Stimulated activated CD4-positive, alpha-beta T cell treated with anti-CD3 and anti-CD28 coated beads, TNF-alpha, amount 100 ng/mL, for 24 hours (primary cell): ENCODE results near the gene FAM167B.

Experiments used
- DNase-seq, 3 experiments: peaks; one replicate each; pipeline ENCODE4 v3.0.0-alpha.2; 2020; ENCODE audit warnings: low read depth in 3 of 3

FAM167B gene

DNA sequence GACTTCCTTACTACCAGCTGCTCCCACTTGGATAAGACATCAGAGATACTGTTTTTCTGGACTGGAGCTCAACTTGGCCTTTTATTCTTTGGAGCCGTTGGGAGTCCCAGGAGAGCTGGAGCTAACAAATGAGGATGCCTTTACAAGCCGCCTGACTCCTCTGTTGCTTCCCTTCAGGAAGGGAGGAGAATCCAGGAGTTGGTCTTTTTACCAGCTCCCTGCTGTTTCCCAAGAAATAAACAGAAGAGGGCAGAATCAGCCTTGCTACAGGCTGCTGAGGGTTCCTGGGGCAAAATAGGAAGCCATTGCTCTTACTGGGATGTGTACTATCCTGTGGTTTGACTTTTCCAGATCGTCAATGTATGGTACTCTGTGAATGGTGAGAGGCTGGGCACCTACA is 23.3 kb upstream of the FAM167B start:
- no peak for DNase-seq

- DNase-seq, result no peak
Observed at GRCh38 chr1:32224285-32224684, 22.7 kb upstream of the FAM167B start.

DNA sequence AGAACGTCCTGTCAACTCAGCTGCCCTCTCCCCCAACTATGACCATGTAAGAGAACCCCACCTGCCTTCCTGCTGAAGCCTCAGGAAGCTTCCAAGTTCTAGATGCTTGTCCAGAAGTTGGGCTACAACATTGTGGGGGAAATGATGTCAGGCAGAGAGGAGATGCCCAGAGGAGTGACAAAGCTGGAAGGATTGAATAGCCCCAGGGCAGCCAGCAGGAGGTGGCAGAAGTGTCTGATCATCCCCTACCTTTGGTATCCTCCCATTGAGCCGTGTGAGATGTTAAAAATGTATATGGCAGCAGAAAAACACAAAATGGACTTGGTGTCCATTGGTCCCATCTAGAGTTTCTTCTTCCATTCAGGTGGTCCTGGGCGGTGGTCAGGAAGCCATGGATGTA is 18.3 kb upstream of the FAM167B start:
- no peak for DNase-seq

DNA sequence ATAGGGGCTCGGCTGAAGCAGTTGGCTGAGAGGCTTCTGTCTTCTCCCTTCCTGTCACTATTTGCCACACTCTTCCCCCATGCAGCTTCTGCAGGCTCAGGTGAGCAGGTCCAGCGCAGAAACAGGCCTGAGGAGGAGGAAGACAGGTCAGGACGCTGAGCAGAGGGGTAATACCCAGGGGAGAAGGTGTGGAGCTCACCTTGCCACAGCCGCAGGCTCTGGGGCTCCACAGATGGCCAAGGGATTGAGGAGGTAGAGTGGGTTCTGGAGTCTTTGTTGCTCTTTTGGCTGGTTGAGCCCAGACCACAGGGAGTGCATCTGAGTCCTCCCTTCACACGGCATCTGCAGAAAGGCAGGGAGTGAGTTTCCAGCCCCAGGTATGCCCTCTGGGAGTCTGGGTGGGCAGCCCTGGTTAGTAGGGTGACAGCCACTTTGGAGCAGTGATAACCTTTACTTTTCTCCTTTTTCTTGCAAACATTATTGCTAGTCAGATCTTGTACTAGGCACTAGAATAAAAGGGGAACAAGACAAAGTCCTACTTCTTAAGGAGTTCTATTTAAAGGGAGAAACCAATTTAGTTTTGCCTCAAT is 15.1 kb upstream of the FAM167B start:
- no peak for DNase-seq

GRCh38 chr1:32232558-32233304 is 14.3 kb upstream of the FAM167B start:
- no peak for DNase-seq

DNA sequence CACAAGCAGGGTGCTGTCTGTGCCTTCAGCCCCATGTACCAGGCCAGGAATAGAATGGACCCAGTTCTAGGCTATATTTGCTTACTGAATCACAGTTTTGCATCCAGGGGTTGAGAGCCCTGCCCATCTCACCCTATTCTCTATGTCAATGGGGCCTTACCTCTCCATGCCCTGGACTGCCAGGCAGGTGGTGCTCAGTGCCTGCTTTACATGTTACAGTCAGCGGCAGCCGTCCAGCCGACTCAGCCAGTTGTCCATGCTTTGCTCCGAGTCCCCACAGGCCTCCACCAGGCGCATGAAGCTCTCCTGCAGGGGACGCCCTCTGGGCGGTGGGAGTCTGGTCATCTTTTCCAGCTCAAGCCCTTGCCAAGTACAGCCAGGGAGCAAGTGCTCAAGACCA is 12.2 kb upstream of the FAM167B start:
- no peak for DNase-seq

GRCh38 chr1:32239337-32239736 is 7.7 kb upstream of the FAM167B start:
- DNase-seq, result no peak

- DNase-seq, result no peak
Observed at GRCh38 chr1:32239790-32240139, 7.3 kb upstream of the FAM167B start.

DNA sequence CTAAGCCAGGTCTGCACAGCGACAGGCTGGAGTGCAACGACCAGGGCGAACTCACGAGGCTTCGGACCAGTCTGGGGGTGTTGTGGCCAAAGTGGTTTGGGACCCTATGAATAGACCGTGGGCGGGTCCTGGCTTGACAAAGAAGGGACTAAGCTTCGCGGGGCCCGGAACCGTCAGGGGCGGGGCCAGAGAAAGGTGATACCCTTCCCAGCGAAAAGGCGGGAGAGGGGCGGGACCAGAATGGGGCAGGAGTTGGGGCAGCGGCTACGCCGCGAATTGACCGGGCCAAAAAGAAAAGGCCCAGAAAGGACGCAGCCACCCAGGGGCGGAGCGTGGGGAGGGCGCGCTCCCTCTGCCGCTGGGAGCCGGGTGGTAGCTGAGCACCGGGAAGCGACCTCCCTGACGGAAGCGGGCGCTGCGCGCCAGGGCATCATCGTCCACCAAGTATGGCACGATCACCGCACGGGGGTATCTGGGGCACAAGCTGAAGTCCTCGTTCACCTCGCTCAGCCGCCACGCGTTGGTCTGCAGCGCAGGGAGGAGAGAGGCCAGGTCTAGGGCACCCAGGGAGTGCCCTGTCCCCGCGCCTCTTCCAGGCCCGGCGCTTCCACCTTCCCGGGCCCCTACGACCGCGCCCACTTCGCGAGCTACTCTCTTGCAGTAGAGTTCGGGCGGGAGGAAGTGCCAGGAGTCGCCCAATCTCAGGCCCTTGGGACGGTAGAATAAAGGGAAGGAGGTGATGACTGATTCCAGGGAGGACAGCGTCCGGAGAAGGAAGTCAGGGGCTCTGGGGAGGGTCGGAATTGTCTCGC is 6.7 kb upstream of the FAM167B start:
- no peak for DNase-seq

- no peak for DNase-seq
Observed at GRCh38 chr1:32241001-32241763, 5.8 kb upstream of the FAM167B start.

DNA sequence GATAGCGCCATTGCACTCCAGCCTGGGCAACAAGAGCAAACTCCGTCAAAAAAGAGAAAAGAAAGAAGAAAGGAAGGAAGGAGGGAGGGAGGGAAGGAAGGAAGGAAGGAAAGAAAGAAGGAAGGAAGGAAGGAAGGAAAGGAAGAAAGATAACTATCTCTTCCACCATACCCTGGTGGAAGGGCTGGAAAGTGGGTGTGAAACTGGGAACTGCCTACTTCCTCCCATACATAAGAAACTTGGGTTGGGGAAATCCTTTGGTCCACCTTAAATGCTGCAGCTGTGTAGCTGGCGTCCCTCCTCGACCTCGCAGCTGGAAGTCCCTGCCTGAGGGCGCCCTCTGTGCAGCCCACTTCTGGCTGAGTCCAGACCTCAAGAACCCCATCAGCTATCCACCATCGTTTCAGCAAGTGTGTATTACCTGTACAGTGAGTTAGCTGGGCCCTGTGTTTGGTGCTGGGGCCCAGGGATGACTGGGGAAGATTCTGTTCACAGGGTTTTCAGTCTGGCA is 4.6 kb upstream of the FAM167B start:
- DNase-seq, result no peak

DNA sequence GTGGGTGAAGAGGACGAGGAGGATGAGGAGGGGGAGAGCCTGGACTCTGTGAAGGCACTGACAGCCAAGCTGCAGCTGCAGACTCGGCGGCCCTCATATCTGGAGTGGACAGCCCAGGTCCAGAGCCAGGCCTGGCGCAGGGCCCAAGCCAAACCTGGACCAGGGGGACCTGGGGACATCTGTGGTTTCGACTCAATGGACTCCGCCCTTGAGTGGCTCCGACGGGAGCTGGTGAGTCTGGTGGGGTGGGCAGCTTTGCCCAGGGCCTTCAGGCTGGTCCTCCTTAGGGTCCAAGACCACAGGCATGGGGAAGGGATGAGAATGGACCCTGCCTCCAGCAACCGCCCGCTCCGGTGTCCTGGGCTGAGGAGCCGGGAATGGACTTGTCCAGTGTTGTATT is 430 bp downstream of the FAM167B start:
- no peak for DNase-seq

- DNase-seq, result peak; percentile 63 to 86 (median 64)
Observed at GRCh38 chr1:32247983-32248889, 1.2 kb downstream of the FAM167B start.

- DNase-seq, result peak; percentile 54 to 79 (median 60)
Observed at GRCh38 chr1:32249831-32250525, 3.0 kb downstream of the FAM167B start.

DNA sequence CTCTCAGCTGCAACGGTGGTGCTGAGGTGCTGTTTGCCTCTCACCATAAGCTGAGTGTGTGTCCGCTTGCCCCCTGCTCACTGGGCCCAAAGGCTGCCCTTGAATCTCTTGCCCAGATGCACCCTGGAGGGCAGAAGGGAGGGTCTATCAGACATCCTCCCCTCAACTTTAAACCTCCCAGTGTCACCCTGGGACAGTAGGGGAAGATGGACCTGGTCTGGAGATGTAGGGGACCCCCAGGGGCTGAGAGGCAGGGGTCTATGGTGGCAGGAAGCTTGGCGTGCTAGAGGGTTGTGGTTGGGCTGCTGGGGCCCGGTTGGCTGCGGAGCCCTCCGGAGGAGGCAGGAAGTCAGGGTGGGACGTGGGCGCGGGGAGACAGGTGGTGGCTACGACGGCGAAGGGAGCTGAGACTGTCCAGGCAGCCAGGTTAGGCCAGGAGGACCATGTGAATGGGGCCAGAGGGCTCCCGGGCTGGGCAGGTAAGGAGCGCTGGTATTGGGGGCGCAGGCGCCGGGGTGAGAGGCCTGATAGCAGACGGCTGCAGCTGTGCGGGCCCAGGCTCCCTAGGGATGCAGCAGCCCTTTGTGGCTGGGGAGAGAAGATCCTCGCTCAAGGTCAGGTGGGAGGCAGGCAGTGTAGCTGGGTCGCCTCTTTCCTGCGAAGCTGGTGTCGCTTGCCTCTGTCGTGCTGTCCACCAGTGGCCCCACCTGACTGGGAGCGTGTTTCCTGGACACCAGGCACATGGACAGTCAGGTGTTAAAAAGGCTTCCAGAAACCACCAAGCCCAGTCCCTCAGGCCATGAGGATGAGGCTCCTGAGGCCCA is 4.1 kb downstream of the FAM167B start, which contains the start of gene LCK:
LCK (plus strand) TSS at position 373 of the 824 bp plus-strand sequence. CDS start 23,065 bp downstream, outside the sequence.
- peak in 2 of 3 experiments; percentile 48 to 78 for DNase-seq

DNA sequence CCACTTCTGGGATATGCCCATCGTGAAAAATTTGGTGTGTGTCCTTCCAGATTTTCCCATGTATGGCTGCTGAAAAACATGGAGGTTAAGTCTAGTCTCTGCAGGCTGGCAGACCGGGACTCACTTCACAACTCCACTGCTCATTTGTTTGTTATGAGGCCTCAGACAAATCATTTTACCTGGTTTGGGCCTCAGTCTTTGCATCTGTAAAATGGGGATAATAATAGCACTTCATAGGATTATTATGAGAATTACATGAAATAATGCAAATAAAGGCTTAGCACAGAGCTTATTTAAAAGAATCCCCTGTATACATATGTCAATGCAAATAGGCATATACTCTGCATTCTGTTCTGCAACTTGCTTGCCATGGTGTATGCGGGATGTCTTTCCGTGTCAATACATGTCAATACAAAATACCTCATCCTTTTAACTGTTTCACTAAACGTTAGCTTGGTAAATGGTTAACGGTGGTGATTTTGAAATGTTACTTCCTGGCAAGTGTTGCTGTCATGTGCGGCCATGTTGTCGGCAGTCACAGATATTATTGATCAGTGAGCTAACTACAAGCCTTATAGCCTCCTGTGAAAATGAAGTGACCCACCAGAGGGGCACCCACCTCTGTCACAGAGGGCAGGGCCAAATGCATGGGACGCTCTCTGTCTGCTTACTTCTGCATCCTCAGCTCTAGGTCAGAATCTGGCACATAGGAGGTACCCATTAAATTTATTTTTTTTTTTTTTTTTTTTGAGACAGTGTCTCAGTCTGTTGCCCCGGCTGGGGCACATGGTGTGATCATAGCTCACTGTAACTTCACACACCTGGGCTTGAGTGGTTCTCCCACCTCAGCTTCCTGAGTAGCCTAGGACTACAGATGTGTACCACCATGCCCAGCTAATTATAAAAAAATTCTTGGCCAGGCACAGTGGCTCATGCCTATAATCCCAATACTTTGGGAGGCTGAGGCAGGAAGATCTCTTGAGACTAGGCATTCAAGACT is 8.3 kb downstream of the FAM167B start:
- no peak for DNase-seq

GRCh38 chr1:32256473-32257226 is 9.6 kb downstream of the FAM167B start:
- no peak for DNase-seq
